Common myeloid progenitor, CD34-positive (primary cell): ENCODE results near the gene IL5. TPM values are rescaled to one million over a fixed set of nuclear protein-coding genes. Genes with fewer than 3 reads are reported as not detected.
"Not testable (repeated sequence)": the region's sequence is repeated elsewhere in the genome, so short reads cannot be mapped to it uniquely, and the experiment has no call there.

Source experiments
- CTCF ChIA-PET: fragments of 350-600 bp; sonication (Branson Sonifier 250); formaldehyde crosslinking; loops from one replicate; lab custom pipeline; 2021; ENCODE audit warnings: antibody characterized with exemption; lab: Charles Lee
- POLR2A ChIA-PET: fragments of 350-600 bp; sonication (Branson Sonifier 250); formaldehyde crosslinking; loops from one replicate; lab custom pipeline; 2021; ENCODE audit warnings: antibody characterized with exemption; lab: Charles Lee
- DNase-seq, 3 donors: peaks; one replicate each; pipeline versions ENCODE4 v3.0.0 to v3.0.0-alpha.2; 2013
- H3K27ac ChIP-seq, 2 experiments: 1 replicate in 1 of 2; 2 replicates in 1 of 2; pipeline ENCODE4 v1.7.0; 2013; ENCODE audit warnings: inconsistent platforms in 2 of 2, low read length in 2 of 2, mild to moderate bottlenecking in 2 of 2, low read depth in 1 of 2, moderate library complexity in 1 of 2; ENCODE audit not compliant: severe bottlenecking in 2 of 2, insufficient read depth in 1 of 2, poor library complexity in 1 of 2
- H3K27me3 ChIP-seq, 5 experiments: replicated peaks in 2 of 5; 1 replicate in 3 of 5; 2 replicates in 2 of 5; pipeline versions ENCODE4 v1.6.1 to v1.7.0; 2013; ENCODE audit warnings: low read length in 4 of 5, mild to moderate bottlenecking in 2 of 5, moderate library complexity in 2 of 5, inconsistent platforms in 1 of 5; ENCODE audit not compliant: insufficient read depth in 5 of 5, control insufficient read depth in 4 of 5
- H3K36me3 ChIP-seq, 4 experiments: 1 replicate in 2 of 4; 2 replicates in 2 of 4; pipeline versions ENCODE4 v1.6.1 to v1.7.0; 2013; ENCODE audit warnings: low read length in 3 of 4, control low read depth in 1 of 4, mild to moderate bottlenecking in 1 of 4; ENCODE audit not compliant: control insufficient read depth in 4 of 4, insufficient read depth in 4 of 4
- H3K4me1 ChIP-seq, 4 experiments: 1 replicate in 3 of 4; 2 replicates in 1 of 4; pipeline versions ENCODE4 v1.6.1 to v1.7.1; 2013; ENCODE audit warnings: low read length in 3 of 4, mild to moderate bottlenecking in 3 of 4, control low read depth in 1 of 4, inconsistent platforms in 1 of 4, moderate library complexity in 1 of 4; ENCODE audit not compliant: control insufficient read depth in 4 of 4, insufficient read depth in 4 of 4; ENCODE audit errors: control extremely low read depth in 1 of 4
- H3K4me3 ChIP-seq, 7 experiments: 1 replicate in 4 of 7; 2 replicates in 3 of 7; pipeline versions ENCODE4 v1.5.1 to v1.7.0; 2013; ENCODE audit warnings: mild to moderate bottlenecking in 7 of 7, low read length in 6 of 7, moderate library complexity in 6 of 7, inconsistent platforms in 2 of 7, low read depth in 2 of 7, control low read depth in 1 of 7; ENCODE audit not compliant: insufficient read depth in 4 of 7, control insufficient read depth in 1 of 7; ENCODE audit errors: extremely low read depth in 1 of 7
- H3K9me3 ChIP-seq, 5 experiments: 1 replicate in 4 of 5; 2 replicates in 1 of 5; pipeline versions ENCODE4 v1.6.1 to v1.7.1; 2013; ENCODE audit warnings: low read length in 4 of 5, mild to moderate bottlenecking in 2 of 5, inconsistent platforms in 1 of 5, low read depth in 1 of 5, moderate library complexity in 1 of 5; ENCODE audit not compliant: control insufficient read depth in 4 of 5, insufficient read depth in 2 of 5; ENCODE audit errors: control extremely low read depth in 1 of 5
- WGBS: methylation state at CpG from one replicate; pipeline ENCODE4 v1.1.5; 2013; ENCODE audit not compliant: insufficient coverage; 5-methylcytosine and 5-hydroxymethylcytosine counted together
- polyA plus RNA-seq: library from polyadenylated mRNA; unstranded; fragments of 120-200 nt; gene quantifications from one replicate; pipeline ENCODE4 v1.2.1, GENCODE V29; 2013

Gene IL5
- polyA plus RNA-seq: 0.24 TPM

DNA sequence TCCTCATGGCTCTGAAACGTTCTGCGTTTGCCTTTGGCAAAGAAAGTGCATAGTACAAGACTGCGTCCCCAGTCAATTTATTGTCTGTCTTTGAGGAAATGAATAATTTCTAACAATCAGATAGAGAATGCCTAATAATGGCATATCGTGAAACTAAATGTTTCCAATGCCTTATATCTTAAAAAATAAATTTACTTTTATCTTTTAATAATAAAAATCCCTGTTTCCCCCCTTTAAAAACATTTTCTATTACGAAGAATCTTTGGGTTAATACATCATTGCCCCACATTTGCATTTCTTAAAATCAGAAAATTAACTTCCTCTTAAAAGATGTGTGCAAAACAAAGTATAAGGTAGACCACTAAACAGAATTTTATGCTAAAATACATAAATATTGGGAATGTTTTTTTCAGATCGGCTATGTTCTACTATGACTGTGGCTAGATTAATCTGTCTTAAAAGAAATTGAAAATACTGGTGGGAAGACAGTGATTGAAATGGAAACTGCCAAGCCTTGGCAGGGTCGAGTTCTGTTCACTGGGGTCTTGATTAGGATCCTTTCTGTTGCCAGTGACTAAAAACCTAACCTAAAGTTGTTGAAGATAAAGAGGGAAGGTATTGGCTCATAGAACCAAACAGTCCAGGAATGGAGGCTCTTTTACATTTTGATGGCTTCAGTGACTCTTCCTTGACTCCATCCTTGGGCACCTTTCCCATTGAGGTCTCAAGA is at the start of gene IL5:
TSS of gene IL5 (minus strand) at position 51 of the 730 bp plus-strand sequence. CDS start at position 7, 44 bp downstream.
- POLR2A ChIA-PET: no interaction called here
- H3K27me3 ChIP-seq: no peaks in the 10 kb centered on the region
- H3K4me1 ChIP-seq: no peaks in the 10 kb centered on the region
- no peaks in the 10 kb centered on the region for H3K36me3 ChIP-seq
- no peak within 1 kb of the TSS for H3K27ac ChIP-seq
- no peak within 1 kb of the TSS for H3K4me3 ChIP-seq
- DNase-seq: no peak
- CTCF ChIA-PET: interaction anchor here (0.7 kb wide), 1 partner anchor 17 kb away, joined by 3 read pairs; no protein-coding TSS in a partner anchor
- H3K9me3 ChIP-seq: no peaks in the 10 kb centered on the region
- 98% methylated on average over 4 of the region's 7 CpGs for WGBS

- peaks cover 13 to 64% (median 36%) of the 10 kb centered on the region in 4 experiments for H3K36me3 ChIP-seq
- H3K27ac ChIP-seq: no peak overlapping the region
- DNase-seq: no peak
- H3K27me3 ChIP-seq: no peaks in the 10 kb centered on the region
- 95% methylated on average over 2 of the region's 2 CpGs for WGBS
- no peaks in the 10 kb centered on the region for H3K4me1 ChIP-seq
- ChIA-PET POLR2A (no interaction called here), CTCF (interaction anchor here (1.7 kb wide), 1 partner anchor 66 kb away, joined by 6 read pairs; no protein-coding TSS in a partner anchor)
- no peaks in the 10 kb centered on the region for H3K9me3 ChIP-seq
- no peak overlapping the region for H3K4me3 ChIP-seq
Observed at GRCh38 chr5:132592521-132592920, 49.2 kb upstream of the IL5 start.

GRCh38 chr5:132591145-132591544 is 47.8 kb upstream of the IL5 start:
- H3K4me3 ChIP-seq: no peak overlapping the region
- no peaks in the 10 kb centered on the region for H3K9me3 ChIP-seq
- peaks cover 10 to 59% (median 35%) of the 10 kb centered on the region in 4 experiments for H3K36me3 ChIP-seq
- DNase-seq: peak; percentile 22 to 52 (median 43)
- 100% methylated on average over 1 of the region's 3 CpGs for WGBS
- H3K4me1 ChIP-seq: no peaks in the 10 kb centered on the region
- POLR2A ChIA-PET: no interaction called here
- no peak overlapping the region for H3K27ac ChIP-seq
- no peaks in the 10 kb centered on the region for H3K27me3 ChIP-seq
- CTCF ChIA-PET: interaction anchor here (0.6 to 1.7 kb wide), 2 partner anchors 65 to 230 kb away, joined by 6 read pairs; no protein-coding TSS in a partner anchor

DNA sequence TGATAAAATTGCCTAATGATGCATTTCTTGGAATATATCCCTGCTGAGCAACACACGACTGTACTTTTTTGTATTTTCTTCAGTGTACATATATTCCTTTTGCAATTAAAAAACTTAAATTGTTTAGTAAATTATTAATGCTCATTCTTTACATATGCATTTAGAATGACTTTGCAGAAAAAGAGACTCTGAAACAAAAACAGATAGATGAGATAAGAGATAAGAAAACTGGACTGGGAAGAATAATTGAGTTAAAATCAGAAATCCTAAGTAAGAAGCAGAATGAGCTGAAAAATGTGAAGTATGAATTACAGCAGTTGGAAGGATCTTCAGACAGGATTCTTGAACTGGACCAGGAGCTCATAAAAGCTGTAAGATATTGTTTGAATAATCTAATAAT is 46.1 kb upstream of the IL5 start:
- Histone ChIP-seq H3K27ac (no peak overlapping the region), H3K27me3 (no peaks in the 10 kb centered on the region), H3K4me1 (no peaks in the 10 kb centered on the region), H3K9me3 (no peaks in the 10 kb centered on the region), H3K4me3 (no peak overlapping the region), H3K36me3 (peaks cover 8 to 54% (median 29%) of the 10 kb centered on the region in 4 experiments)
- no CpG with 5 or more reads among the region's 1 CpG for WGBS
- ChIA-PET CTCF (no interaction called here), POLR2A (no interaction called here)
- no peak for DNase-seq

DNA sequence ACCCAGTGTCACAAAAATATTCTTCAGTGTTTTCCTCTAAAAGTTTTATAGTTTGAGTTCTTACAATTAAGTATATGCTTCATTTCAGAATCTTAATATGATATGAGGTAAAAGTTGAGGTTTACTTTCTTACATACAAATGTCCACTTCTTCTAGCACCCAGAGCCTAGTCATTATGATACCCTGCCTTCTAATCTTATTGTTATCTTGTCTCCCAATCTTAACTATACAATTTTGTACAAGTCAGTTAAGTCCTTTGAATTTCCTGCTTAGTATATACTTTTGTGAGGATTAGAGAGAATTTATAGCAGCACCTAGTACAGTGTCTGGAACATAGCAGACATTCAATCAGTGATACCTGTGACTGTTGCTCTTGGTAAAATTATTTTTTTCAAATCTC is 42.7 kb upstream of the IL5 start:
- no peaks in the 10 kb centered on the region for H3K27me3 ChIP-seq
- H3K4me1 ChIP-seq: no peaks in the 10 kb centered on the region
- ChIA-PET CTCF (interaction anchor here (1.0 to 2.1 kb wide), 2 partner anchors 10 to 59 kb away, joined by 4 to 8 read pairs; no protein-coding TSS in a partner anchor), POLR2A (no interaction called here)
- peaks cover 3 to 60% (median 22%) of the 10 kb centered on the region in 4 experiments for H3K36me3 ChIP-seq
- no peak overlapping the region for H3K27ac ChIP-seq
- H3K4me3 ChIP-seq: no peak overlapping the region
- DNase-seq: no peak
- H3K9me3 ChIP-seq: no peaks in the 10 kb centered on the region

DNA sequence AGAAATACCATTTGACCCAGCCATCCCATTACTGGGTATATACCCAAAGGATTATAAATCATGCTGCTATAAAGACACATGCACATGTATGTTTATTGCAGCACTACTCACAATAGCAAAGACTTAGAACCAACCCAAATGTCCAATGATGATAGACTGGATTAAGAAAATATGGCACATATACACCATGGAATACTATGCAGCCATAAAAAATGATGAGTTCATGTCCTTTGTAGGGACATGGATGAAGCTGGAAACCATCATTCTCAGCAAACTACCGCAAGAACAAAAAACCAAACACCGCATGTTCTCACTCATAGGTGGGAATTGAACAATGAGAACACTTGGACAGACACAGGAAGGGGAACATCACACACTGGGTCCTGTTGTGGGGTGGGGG is 41.2 kb upstream of the IL5 start:
- POLR2A ChIA-PET, H3K9me3 ChIP-seq, H3K27ac ChIP-seq, H3K4me1 ChIP-seq, H3K4me3 ChIP-seq, DNase-seq, CTCF ChIA-PET, H3K27me3 ChIP-seq: not testable (repeated sequence)
- no CpG with 5 or more reads among the region's 2 CpGs for WGBS
- peaks cover 3 to 62% (median 22%) of the 10 kb centered on the region in 4 experiments for H3K36me3 ChIP-seq

GRCh38 chr5:132576123-132576522 is 32.8 kb upstream of the IL5 start:
- H3K36me3 ChIP-seq: peaks cover 11 to 46% (median 25%) of the 10 kb centered on the region in 4 experiments
- H3K27me3 ChIP-seq: no peaks in the 10 kb centered on the region
- H3K27ac ChIP-seq: no peak overlapping the region
- POLR2A ChIA-PET: no interaction called here
- H3K4me3 ChIP-seq: no peak overlapping the region
- WGBS: no CpG with 5 or more reads among the region's 1 CpG
- no peak for DNase-seq
- H3K9me3 ChIP-seq: peaks cover 0 to 3% (median 0%) of the 10 kb centered on the region in 5 experiments
- H3K4me1 ChIP-seq: no peaks in the 10 kb centered on the region
- CTCF ChIA-PET: no interaction called here
